ENCODE measurements around the gene RRP1B.

DNA sequence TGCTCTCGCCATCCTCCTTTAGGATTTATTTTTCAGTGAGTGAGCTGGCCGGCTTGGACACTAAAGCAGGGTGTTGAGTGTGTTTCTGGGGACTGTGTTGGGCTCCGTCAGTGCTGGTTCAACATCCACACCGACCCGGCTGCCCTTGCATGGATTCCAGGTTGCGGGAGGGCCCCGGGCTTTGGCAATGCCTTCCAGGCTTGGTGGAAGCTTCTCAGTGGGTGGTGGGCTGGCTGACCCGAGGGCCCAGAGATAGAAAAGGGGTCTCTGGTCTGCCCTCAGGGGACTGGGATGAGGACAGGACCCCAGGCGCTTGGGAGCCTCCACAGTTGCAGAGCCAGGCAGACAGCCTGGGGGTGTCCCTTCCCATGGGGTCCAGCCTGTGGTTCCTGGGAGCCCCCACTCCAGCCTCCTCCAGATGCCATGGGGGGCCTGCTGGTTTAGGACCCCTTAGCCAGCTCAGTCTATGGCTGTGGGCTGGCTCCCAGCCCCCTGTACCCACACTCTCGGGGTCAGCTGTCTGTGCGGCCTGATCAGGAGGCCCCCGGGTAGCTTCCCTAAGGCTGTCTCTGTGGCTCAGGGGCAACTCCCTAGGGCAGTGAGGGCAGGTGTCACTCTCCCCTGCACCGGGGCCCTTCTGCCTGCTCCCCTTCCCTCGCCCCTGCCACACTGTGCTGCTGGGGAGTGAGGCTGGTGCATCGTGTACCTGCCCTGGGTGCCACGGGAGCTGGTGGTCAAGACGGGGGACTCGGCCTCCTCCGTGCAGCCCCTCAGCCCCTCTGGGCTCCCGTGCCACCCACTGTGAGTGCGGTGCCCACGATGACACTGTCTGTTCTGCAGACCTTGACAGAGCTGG lies 76.1 kb downstream of the RRP1B start:
- no peak for TF ChIP-seq ATF3 (IDR thresholded peaks at IDR 0.05)
- TF ChIP-seq RAD21 (IDR thresholded peaks at IDR 0.05): no peak
- TF ChIP-seq, protein P1, sequence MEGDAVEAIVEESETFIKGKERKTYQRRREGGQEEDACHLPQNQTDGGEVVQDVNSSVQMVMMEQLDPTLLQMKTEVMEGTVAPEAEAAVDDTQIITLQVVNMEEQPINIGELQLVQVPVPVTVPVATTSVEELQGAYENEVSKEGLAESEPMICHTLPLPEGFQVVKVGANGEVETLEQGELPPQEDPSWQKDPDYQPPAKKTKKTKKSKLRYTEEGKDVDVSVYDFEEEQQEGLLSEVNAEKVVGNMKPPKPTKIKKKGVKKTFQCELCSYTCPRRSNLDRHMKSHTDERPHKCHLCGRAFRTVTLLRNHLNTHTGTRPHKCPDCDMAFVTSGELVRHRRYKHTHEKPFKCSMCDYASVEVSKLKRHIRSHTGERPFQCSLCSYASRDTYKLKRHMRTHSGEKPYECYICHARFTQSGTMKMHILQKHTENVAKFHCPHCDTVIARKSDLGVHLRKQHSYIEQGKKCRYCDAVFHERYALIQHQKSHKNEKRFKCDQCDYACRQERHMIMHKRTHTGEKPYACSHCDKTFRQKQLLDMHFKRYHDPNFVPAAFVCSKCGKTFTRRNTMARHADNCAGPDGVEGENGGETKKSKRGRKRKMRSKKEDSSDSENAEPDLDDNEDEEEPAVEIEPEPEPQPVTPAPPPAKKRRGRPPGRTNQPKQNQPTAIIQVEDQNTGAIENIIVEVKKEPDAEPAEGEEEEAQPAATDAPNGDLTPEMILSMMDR (IDR thresholded peaks at IDR 0.05; ENCODE audit: low read depth, low read length, missing input control): no peak
- TF ChIP-seq, protein P2, sequence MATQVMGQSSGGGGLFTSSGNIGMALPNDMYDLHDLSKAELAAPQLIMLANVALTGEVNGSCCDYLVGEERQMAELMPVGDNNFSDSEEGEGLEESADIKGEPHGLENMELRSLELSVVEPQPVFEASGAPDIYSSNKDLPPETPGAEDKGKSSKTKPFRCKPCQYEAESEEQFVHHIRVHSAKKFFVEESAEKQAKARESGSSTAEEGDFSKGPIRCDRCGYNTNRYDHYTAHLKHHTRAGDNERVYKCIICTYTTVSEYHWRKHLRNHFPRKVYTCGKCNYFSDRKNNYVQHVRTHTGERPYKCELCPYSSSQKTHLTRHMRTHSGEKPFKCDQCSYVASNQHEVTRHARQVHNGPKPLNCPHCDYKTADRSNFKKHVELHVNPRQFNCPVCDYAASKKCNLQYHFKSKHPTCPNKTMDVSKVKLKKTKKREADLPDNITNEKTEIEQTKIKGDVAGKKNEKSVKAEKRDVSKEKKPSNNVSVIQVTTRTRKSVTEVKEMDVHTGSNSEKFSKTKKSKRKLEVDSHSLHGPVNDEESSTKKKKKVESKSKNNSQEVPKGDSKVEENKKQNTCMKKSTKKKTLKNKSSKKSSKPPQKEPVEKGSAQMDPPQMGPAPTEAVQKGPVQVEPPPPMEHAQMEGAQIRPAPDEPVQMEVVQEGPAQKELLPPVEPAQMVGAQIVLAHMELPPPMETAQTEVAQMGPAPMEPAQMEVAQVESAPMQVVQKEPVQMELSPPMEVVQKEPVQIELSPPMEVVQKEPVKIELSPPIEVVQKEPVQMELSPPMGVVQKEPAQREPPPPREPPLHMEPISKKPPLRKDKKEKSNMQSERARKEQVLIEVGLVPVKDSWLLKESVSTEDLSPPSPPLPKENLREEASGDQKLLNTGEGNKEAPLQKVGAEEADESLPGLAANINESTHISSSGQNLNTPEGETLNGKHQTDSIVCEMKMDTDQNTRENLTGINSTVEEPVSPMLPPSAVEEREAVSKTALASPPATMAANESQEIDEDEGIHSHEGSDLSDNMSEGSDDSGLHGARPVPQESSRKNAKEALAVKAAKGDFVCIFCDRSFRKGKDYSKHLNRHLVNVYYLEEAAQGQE (IDR thresholded peaks at IDR 0.05): no peak
- no peak for TF ChIP-seq YY1 (IDR thresholded peaks at IDR 0.05)
- no peak for TF ChIP-seq RXRA (IDR thresholded peaks at IDR 0.05)
- TF ChIP-seq, protein P3, sequence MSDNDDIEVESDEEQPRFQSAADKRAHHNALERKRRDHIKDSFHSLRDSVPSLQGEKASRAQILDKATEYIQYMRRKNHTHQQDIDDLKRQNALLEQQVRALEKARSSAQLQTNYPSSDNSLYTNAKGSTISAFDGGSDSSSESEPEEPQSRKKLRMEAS (IDR thresholded peaks at IDR 0.05): no peak
- TF ChIP-seq NR2F2 (IDR thresholded peaks at IDR 0.05): no peak
- TF ChIP-seq SP1 (IDR thresholded peaks at IDR 0.05): no peak
- TF ChIP-seq GABPA (IDR thresholded peaks at IDR 0.05 in 1 of 2, conservative IDR thresholded peaks at IDR 0.05 in 1 of 2): no peak

All from liver (tissue), 3 donors.